ENCODE results near the gene DBP.

DBP gene

GRCh38 chr19:48654299-48655059 is 17.3 kb upstream of the DBP start:
- Histone ChIP-seq H3K36me3 (ENCODE audit: control insufficient read depth, insufficient read depth, low read length) (no peaks in the 10 kb centered on the region), H3K9me3 (ENCODE audit: control insufficient read depth, low read length) (no peaks in the 10 kb centered on the region), H3K27ac (ENCODE audit: insufficient read depth, low read depth, low read length, poor library complexity, severe bottlenecking) (no peak overlapping the region), H3K4me1 (ENCODE audit: control insufficient read depth, insufficient read depth, low read length) (no peaks in the 10 kb centered on the region), H3K27me3 (ENCODE audit: control insufficient read depth, insufficient read depth, low read length, poor library complexity, severe bottlenecking) (no peaks in the 10 kb centered on the region), H3K4me3 (ENCODE audit: insufficient read depth, low read depth, low read length) (no peak overlapping the region)
- 82 to 83% methylated on average over 11 of the region's 11 CpGs for WGBS, 2 experiments

DNA sequence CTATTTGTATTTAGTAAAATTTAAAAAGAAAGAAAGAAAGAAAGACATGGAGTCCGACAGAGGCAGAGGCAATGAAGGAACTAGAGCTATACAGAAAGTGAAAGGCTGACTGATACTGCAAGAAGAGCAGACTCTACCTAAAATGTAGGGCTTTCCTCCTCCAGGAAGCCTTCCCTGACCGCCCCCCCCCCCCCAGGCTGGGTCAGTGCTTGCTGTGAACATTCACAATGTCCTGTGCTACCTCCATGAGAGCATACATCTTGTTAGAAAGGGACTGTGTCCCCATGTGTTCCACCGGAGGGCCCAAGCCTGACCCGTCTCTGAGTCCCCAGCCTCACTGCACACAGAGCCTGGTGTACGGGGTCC is 14.5 kb upstream of the DBP start:
- Histone ChIP-seq H3K36me3 (ENCODE audit: control insufficient read depth, insufficient read depth, low read length) (no peaks in the 10 kb centered on the region), H3K9me3 (ENCODE audit: control insufficient read depth, low read length) (no peaks in the 10 kb centered on the region), H3K27me3 (ENCODE audit: control insufficient read depth, insufficient read depth, low read length, poor library complexity, severe bottlenecking) (no peaks in the 10 kb centered on the region), H3K4me1 (ENCODE audit: control insufficient read depth, insufficient read depth, low read length) (no peaks in the 10 kb centered on the region), H3K4me3 (ENCODE audit: insufficient read depth, low read depth, low read length) (no peak overlapping the region), H3K27ac (ENCODE audit: insufficient read depth, low read depth, low read length, poor library complexity, severe bottlenecking) (no peak overlapping the region)
- 80 to 82% methylated on average over 5 of the region's 5 CpGs for WGBS, 2 experiments

- WGBS, 2 experiments: 90 to 95% methylated on average over 12 of the region's 12 CpGs
- no peaks in the 10 kb centered on the region for H3K9me3 ChIP-seq (ENCODE audit: control insufficient read depth, low read length)
- H3K27ac ChIP-seq (ENCODE audit: insufficient read depth, low read depth, low read length, poor library complexity, severe bottlenecking): no peak overlapping the region
- no peaks in the 10 kb centered on the region for H3K36me3 ChIP-seq (ENCODE audit: control insufficient read depth, insufficient read depth, low read length)
- H3K4me1 ChIP-seq (ENCODE audit: control insufficient read depth, insufficient read depth, low read length): no peaks in the 10 kb centered on the region
- no peaks in the 10 kb centered on the region for H3K27me3 ChIP-seq (ENCODE audit: control insufficient read depth, insufficient read depth, low read length, poor library complexity, severe bottlenecking)
- no peak overlapping the region for H3K4me3 ChIP-seq (ENCODE audit: insufficient read depth, low read depth, low read length)
Observed at GRCh38 chr19:48650974-48651682, 13.9 kb upstream of the DBP start.

DNA sequence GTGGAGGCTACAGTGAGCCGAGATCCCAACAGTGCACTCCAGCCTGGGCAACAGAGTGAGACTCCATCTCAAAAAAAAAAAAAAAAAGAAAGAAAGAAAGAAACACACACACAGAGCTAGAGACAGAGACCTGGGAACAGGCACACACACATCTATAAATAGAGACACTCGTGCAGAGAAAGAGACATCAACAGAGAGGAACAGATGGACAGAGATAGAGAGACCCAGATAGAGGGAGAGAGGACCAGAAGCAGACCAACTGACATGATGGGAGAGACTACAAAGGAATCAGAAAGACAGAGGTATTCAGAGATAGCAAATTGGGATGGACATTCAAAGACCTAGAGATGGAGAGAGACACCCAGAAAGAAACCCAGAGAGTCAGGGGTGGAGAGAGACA is 11.0 kb upstream of the DBP start:
- H3K36me3 ChIP-seq (ENCODE audit: control insufficient read depth, insufficient read depth, low read length): no peaks in the 10 kb centered on the region
- no peak overlapping the region for H3K27ac ChIP-seq (ENCODE audit: insufficient read depth, low read depth, low read length, poor library complexity, severe bottlenecking)
- 93% methylated on average over 2 of the region's 2 CpGs for WGBS, 2 experiments
- H3K4me1 ChIP-seq (ENCODE audit: control insufficient read depth, insufficient read depth, low read length): peaks cover 4% of the 10 kb centered on the region
- H3K27me3 ChIP-seq (ENCODE audit: control insufficient read depth, insufficient read depth, low read length, poor library complexity, severe bottlenecking): no peaks in the 10 kb centered on the region
- no peaks in the 10 kb centered on the region for H3K9me3 ChIP-seq (ENCODE audit: control insufficient read depth, low read length)
- H3K4me3 ChIP-seq (ENCODE audit: insufficient read depth, low read depth, low read length): no peak overlapping the region

- H3K27me3 ChIP-seq (ENCODE audit: control insufficient read depth, insufficient read depth, low read length, poor library complexity, severe bottlenecking): no peaks in the 10 kb centered on the region
- WGBS, 2 experiments: 23 to 28% methylated on average over 7 to 9 of the region's 10 CpGs
- peak overlapping the region; percentile 57 for H3K4me3 ChIP-seq (ENCODE audit: insufficient read depth, low read depth, low read length)
- no peaks in the 10 kb centered on the region for H3K36me3 ChIP-seq (ENCODE audit: control insufficient read depth, insufficient read depth, low read length)
- no peak overlapping the region for H3K27ac ChIP-seq (ENCODE audit: insufficient read depth, low read depth, low read length, poor library complexity, severe bottlenecking)
- H3K9me3 ChIP-seq (ENCODE audit: control insufficient read depth, low read length): no peaks in the 10 kb centered on the region
- H3K4me1 ChIP-seq (ENCODE audit: control insufficient read depth, insufficient read depth, low read length): peaks cover 4% of the 10 kb centered on the region
Observed at GRCh38 chr19:48646722-48647216, 9.6 kb upstream of the DBP start.

DNA sequence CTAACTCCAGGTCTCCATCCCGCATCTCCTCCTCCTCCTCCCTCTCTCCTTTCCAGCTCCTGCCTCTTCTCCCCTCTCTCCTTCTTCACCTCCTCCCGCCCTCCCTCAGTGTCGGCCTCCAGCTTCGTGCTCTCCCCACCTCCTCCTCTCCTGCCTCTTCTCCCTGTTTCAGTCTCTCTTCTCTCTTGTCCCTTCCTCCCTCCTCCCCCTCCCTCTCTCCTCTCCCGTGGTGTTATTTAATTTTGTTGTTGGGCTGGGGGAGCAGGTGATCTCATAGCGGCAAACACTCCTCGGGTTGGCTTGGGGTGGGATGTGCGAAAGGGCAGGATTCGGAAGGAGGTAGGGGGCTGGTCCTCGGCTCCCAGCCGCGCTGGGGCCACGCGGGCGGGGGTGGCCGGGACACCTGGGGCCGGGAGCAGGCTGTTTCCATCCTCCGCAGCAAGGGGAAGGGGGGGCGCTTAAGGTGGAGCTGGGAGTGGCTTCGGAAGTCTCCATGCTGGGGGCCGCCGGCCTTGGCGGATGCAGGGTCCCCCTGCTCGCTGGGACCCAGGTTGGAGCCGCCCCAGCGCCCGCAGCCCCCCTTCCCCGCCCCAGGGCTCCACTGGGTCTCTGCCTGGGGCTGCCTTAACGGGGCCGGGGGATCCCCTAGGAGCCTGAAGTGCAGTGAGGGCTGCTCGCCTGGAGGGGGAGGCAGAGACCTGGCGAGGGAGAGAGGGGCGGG is 9.0 kb upstream of the DBP start, which contains the start of gene CA11:
TSS of gene CA11 (minus strand) at position 187 of the 721 bp plus-strand sequence. CDS start 555 bp downstream, outside the sequence.
- Histone ChIP-seq H3K27ac (ENCODE audit: insufficient read depth, low read depth, low read length, poor library complexity, severe bottlenecking) (peak within 1 kb of the TSS; percentile 89), H3K4me3 (ENCODE audit: insufficient read depth, low read depth, low read length) (peak within 1 kb of the TSS; percentile 57), H3K4me1 (ENCODE audit: control insufficient read depth, insufficient read depth, low read length) (peaks cover 4% of the 10 kb centered on the region), H3K36me3 (ENCODE audit: control insufficient read depth, insufficient read depth, low read length) (no peaks in the 10 kb centered on the region), H3K27me3 (ENCODE audit: control insufficient read depth, insufficient read depth, low read length, poor library complexity, severe bottlenecking) (no peaks in the 10 kb centered on the region), H3K9me3 (ENCODE audit: control insufficient read depth, low read length) (no peaks in the 10 kb centered on the region)
- 0 to 1% methylated on average over 32 of the region's 33 CpGs for WGBS, 2 experiments

- H3K27me3 ChIP-seq (ENCODE audit: control insufficient read depth, insufficient read depth, low read length, poor library complexity, severe bottlenecking): no peaks in the 10 kb centered on the region
- WGBS, 2 experiments: 0% methylated on average over 6 of the region's 6 CpGs
- no peaks in the 10 kb centered on the region for H3K9me3 ChIP-seq (ENCODE audit: control insufficient read depth, low read length)
- H3K27ac ChIP-seq (ENCODE audit: insufficient read depth, low read depth, low read length, poor library complexity, severe bottlenecking): peak overlapping the region; percentile 89
- peak overlapping the region; percentile 57 for H3K4me3 ChIP-seq (ENCODE audit: insufficient read depth, low read depth, low read length)
- no peaks in the 10 kb centered on the region for H3K36me3 ChIP-seq (ENCODE audit: control insufficient read depth, insufficient read depth, low read length)
- H3K4me1 ChIP-seq (ENCODE audit: control insufficient read depth, insufficient read depth, low read length): peaks cover 4% of the 10 kb centered on the region
Observed at GRCh38 chr19:48645620-48646000, 8.4 kb upstream of the DBP start.

DNA sequence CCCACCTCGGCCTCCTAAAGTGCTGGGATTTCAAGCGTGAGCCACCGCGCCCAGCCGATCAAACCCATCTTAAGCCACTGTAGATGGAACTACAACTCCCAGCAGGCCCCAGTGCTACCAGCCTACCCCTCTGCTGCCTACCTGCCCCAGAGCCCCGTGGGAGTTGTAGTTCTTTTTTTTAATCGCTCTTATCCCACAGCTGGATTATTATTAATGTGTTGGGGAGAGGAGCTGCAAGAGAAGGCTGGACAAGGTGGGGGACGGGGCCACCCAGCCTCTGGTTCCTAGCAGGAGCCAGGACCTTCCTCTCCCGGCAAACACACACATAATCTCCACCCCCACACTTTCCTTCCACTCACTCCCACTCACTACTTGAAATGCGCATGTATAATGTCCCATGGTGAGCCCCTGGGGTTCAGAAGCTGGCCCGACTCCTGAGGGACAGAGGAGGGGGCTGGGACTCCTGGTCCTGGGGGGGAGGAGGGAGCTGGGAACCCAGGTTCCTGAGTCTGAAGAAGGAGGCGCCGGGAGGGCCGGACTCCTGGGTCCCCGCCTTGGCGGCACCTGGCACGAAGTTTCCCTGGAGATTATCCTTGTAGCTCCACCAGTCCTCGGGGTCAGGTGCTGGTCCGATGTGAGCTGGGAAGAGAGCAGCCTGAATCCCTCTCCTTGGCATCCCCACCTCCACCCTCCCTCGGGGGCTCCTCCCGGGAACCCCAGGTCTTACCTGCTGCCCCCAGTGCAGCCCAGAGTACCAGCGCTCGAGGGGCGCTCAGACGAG is 7.8 kb upstream of the DBP start:
- H3K36me3 ChIP-seq (ENCODE audit: control insufficient read depth, insufficient read depth, low read length): no peaks in the 10 kb centered on the region
- 0 to 1% methylated on average over 23 to 25 of the region's 25 CpGs for WGBS, 2 experiments
- H3K4me3 ChIP-seq (ENCODE audit: insufficient read depth, low read depth, low read length): peak overlapping the region; percentile 57
- H3K27me3 ChIP-seq (ENCODE audit: control insufficient read depth, insufficient read depth, low read length, poor library complexity, severe bottlenecking): no peaks in the 10 kb centered on the region
- peaks cover 4% of the 10 kb centered on the region for H3K4me1 ChIP-seq (ENCODE audit: control insufficient read depth, insufficient read depth, low read length)
- H3K27ac ChIP-seq (ENCODE audit: insufficient read depth, low read depth, low read length, poor library complexity, severe bottlenecking): peak overlapping the region; percentile 89
- no peaks in the 10 kb centered on the region for H3K9me3 ChIP-seq (ENCODE audit: control insufficient read depth, low read length)

- peaks cover 4% of the 10 kb centered on the region for H3K4me1 ChIP-seq (ENCODE audit: control insufficient read depth, insufficient read depth, low read length)
- no peaks in the 10 kb centered on the region for H3K9me3 ChIP-seq (ENCODE audit: control insufficient read depth, low read length)
- H3K27ac ChIP-seq (ENCODE audit: insufficient read depth, low read depth, low read length, poor library complexity, severe bottlenecking): no peak overlapping the region
- peak overlapping the region; percentile 57 for H3K4me3 ChIP-seq (ENCODE audit: insufficient read depth, low read depth, low read length)
- no peaks in the 10 kb centered on the region for H3K27me3 ChIP-seq (ENCODE audit: control insufficient read depth, insufficient read depth, low read length, poor library complexity, severe bottlenecking)
- WGBS, 2 experiments: 45 to 62% methylated on average over 4 of the region's 4 CpGs
- H3K36me3 ChIP-seq (ENCODE audit: control insufficient read depth, insufficient read depth, low read length): no peaks in the 10 kb centered on the region
Observed at GRCh38 chr19:48644355-48644754, 7.2 kb upstream of the DBP start.
